Measurements from ENCODE around the gene RNPEP.

Gene RNPEP

GRCh38 chr1:201964261-201964660 is 18.2 kb upstream of the RNPEP start:
- DNase-seq, result no peak

GRCh38 chr1:201966171-201966570 is 16.3 kb upstream of the RNPEP start:
- DNase-seq, result no peak

- no peak for DNase-seq
These were observed 14.1 kb upstream of the RNPEP start for GRCh38 chr1:201968202-201968925.

GRCh38 chr1:201970334-201971159 is 11.9 kb upstream of the RNPEP start:
- no peak for DNase-seq

DNA sequence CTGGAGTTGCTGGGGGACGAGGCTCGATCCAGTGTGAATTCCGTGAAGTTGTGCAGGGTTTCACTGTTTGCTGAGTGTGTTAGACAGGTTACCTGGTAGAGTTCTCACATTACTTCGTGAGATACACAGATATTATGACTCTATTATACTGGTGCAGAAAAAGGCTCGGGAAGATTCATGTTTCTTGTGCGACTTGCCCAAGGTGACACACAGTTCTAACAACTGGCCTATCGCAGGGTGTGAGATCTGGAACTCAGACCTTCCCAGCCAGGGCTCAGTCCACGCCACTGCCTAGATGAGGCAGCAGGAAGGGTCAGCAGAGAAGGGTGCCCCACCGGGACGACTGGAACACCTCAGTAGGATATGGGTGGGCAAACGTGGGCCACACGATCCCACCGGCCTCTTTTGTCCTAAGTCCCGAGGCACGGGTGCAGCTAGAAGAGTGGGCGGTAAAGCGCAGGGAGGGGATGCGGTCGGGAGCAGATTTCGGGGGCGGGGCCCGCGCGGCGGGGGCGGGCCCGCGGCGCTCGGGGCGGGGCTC is 296 bp upstream of the RNPEP start:
- DNase-seq, result no peak

- DNase-seq, result no peak
These were observed 945 bp downstream of the RNPEP start for GRCh38 chr1:201983380-201983805.

DNA sequence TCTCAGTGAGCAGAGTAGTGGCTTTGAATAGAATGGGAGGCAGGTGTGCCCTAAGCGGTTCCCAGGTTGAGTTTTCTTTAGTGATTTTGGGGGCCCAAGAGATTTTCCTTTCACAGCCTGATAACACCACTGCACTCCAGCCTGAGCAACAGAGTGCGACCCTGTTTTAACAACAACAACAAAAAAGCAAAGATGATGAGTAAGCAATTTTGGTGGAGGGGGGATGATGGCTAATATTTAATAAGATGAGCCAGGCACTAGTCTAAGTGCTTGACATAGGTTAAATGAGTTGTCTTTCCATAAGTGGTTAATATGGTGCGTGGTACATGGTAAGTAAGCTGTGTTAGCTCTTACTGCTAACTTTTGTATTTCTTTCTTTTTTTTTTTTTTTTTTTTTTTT is 2.0 kb downstream of the RNPEP start:
- no peak for DNase-seq

- DNase-seq, result no peak
These were observed 2.9 kb downstream of the RNPEP start for GRCh38 chr1:201985355-201985754.

DNA sequence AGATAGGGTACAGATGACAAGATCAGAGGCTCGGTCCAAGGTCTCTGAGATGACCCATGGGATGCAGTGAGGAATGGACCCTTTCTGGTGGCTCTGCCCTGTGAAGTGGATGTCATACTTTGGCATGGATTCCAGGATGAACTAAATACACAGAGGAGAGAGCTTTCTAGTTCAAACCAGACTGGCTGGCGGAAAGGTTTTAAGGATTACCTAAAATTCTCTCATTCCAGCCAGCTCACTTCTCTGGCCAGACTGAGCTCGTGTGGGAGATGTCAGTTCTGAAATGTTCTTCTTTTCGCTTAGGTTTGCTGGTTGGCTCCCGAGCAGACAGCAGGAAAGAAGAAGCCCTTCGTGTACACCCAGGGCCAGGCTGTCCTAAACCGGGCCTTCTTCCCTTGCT is 6.2 kb downstream of the RNPEP start:
- DNase-seq, result no peak

- no peak for DNase-seq
These were observed 7.1 kb downstream of the RNPEP start for GRCh38 chr1:201989354-201990128.

DNA sequence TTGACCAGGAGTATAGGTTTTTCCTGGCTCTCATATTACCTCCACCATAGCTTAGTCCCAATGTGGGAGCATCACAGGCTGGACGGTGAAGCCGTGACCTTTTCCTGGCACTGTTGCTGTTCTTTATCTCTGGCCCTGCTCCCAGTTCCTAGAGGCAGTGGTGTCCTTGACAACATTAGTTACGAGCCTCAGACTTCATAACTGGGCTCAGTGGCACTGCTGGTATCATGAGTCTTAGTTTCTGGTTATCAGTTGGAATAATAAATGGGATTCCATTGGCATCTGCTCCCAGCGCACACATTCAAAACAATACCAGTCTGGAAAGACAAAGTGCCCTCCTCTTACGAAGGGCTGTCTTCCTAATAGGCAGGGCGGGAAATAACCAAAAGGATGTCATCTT is 8.0 kb downstream of the RNPEP start:
- DNase-seq, result no peak

DNA sequence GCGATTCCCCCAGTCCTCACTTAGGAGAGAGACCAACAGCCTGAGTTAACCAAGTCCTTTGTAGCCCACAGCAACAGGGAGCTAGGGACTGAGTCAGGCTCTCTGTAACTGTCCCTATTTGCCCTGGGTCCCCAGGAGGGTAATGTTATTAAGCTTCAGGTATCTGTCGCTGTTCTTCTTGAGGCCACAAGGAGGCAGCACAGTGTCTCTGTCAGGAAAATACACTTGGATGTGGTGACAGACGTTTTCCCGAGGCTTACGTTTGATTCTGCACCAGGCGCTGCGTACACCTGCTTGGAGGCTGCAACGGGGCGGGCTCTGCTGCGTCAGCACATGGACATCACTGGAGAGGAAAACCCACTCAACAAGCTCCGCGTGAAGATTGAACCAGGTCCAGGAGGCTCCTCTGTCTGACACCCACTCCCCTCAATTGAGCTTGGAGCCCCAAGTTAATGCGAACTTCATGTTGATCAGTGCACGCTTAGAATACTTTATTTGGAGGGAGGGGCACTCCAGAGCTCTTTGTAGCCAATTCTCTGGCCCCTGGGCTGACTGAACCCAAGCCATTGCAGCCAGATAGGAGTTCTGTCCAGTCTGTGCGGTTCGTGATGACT is 17.3 kb downstream of the RNPEP start:
- peak; percentile 98 for DNase-seq

- no peak for DNase-seq
These were observed 20.1 kb downstream of the RNPEP start for GRCh38 chr1:202002507-202002906.

DNA sequence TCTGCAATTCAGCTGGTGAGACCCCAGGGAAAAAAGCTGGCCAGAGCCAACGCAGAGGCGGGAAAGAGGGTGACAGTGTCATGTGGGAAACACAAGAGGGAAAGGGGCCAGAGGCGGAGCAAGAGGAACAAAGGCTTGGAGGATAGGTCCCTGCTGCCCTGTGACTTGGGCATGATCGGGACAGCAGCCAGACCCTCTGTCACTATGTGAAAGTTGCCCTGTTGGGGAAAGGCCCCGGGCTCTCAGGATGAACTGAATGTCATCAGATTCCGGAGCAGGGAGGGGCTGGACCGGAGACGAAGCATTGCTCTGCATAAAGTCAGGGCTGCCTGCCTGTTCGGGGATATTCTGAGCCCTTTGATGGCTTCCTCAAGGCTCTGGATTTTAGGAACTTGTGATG is 22.3 kb downstream of the RNPEP start:
- DNase-seq, result no peak

- peak; percentile 55 for DNase-seq
These were observed 23.5 kb downstream of the RNPEP start for GRCh38 chr1:202005958-202006357.

DNA sequence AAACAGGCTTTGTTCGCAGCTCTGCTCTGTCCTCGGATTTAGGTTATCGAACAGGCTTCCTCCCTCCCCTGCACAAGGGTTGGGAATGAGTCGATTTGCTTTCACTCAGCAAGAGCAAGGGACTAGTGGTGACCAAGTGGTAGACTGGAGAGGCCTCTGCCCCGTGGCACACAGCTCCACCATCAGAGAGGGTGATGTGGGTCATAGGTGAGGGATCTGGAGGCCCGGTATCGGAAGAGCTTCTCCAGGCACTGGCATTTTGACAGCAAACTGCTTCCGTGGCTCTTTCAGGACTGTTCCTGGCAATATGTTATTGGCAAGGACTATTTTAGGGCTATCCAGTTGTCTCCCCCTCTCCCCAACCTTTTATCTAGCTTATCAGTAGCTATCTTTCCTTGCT is 24.9 kb downstream of the RNPEP start:
- no peak for DNase-seq

GRCh38 chr1:202007805-202008489 is 25.5 kb downstream of the RNPEP start:
- DNase-seq, result peak; percentile 98

DNA sequence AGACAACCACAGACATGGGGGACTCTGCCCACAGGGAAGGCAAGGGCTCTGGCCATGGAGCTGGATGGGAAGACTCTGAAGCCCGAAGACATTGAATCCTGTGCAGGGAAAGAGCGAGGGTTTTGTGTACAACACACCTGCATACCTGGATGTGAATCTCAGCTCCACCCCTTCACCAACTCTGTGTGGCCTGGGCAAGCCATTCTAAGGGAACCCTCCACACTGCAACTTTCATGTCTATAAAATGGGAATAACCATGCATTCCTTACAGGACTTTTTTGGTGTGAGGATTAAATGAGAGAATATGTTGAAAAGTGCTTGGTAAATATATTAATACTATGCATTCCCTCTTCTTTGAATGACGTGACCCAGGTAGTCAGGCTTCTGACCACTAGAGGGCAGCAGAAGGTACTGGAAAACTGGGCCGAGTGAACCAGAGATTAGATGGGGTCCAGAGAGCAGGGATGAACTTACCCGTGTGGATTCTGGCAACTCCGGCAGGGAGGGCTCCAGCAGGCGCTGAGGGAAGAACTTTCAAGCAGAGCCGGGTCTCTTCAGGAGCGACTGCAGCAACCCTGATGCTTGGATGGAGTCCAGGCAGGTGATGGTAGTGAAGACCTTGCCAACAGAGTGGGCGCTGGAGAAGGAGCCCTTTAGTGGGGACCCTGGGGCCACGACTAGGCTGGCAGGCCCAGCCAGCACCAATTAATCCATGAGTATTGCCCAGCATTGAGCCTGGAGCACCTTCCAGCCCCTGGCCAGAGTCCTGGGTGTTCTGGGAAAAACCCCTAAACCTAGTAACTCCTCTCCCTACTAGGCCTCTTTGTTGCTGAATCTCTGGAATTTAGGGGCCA is 27.1 kb downstream of the RNPEP start:
- DNase-seq, result peak; percentile 96

DNA sequence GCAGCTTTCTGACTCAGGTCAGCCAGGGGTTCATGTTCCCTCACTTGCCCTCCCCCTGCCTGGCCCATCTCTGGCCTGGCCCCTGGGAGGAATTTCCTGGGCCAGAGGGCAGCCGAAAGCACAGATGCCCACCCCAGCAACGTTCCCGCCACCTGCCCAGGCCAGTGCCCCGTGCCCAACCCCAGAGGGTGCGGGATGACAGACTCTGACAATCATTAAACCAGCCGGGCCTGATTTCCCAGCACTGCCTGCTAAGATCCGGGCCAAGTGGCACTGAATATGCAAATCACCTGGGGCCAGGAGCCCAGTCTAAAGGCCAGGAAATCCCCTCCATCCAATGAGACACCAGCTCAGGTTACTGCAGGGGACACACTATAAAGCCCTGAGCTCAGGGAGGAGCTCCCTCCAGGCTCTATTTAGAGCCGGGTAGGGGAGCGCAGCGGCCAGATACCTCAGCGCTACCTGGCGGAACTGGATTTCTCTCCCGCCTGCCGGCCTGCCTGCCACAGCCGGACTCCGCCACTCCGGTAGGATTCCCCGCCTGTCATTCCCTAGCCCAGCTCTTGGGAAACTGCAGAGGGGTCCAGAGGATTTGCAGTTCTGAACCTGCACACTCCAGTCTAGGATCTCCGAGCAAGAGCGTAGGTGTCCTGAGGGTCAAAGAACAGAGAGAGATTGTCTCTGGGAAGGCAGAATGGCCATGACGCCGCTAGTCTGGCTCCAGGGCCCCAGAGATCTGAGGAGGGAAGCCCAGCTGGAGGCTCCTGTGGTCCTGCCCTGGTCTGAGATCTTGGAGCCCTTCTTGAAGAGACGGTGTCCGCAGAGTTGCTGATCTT is 27.9 kb downstream of the RNPEP start, which contains the start of gene ELF3:
Gene ELF3, plus strand, starts transcription at position 408 of the 836 bp plus-strand sequence. CDS start 550 bp downstream, outside the sequence.
- peak; percentile 100 for DNase-seq

DNA sequence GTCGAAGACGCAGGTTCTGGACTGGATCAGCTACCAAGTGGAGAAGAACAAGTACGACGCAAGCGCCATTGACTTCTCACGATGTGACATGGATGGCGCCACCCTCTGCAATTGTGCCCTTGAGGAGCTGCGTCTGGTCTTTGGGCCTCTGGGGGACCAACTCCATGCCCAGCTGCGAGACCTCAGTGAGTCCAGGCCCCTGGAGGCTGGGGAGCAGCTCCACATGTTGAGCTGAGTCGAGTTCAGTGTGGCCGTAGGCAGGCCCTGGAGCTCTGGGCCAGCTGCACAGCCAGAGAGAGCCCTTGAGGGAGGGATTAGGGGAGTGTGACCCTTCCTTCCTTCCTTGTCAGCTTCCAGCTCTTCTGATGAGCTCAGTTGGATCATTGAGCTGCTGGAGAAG is 29.5 kb downstream of the RNPEP start:
- DNase-seq, result peak; percentile 81

All from DMS53 (cell line).